HepG2 (cell line): Measurements from ENCODE around the gene ODAM. TPM values are rescaled to one million over a fixed set of nuclear protein-coding genes. Genes with fewer than 3 reads are reported as not detected.

Source experiments
- AGO1 ChIP-seq: fragments of 200-400 bp; formaldehyde crosslinking; IDR thresholded peaks from 2 replicates; pipeline ENCODE4 v1.6.1; 2017; ENCODE audit warnings: mild to moderate bottlenecking, low read depth, low read length, moderate library complexity; ENCODE audit not compliant: poor library complexity, severe bottlenecking
- AGO2 ChIP-seq: fragments of 200-400 bp; formaldehyde crosslinking; optimal IDR thresholded peaks from 2 replicates; pipeline ENCODE3; 2017; ENCODE audit warnings: mild to moderate bottlenecking, low read depth, low read length, moderate library complexity
- BCL6 ChIP-seq: IDR thresholded peaks from 2 replicates; pipeline ENCODE4 v1.6.1; 2016; ENCODE audit warnings: missing genetic modification reagents, missing compliant biosample characterization
- CEBPG ChIP-seq: IDR thresholded peaks from 2 replicates; pipeline ENCODE4 v1.6.1; 2016
- CREB1 ChIP-seq, 2 experiments: fragments of 450-650 bp in 1 of 2; IDR thresholded peaks; 2 replicates each; pipeline ENCODE4 v1.6.1; 2016 to 2017; ENCODE audit warnings: control low read depth in 1 of 2, mild to moderate bottlenecking in 1 of 2, missing compliant biosample characterization in 1 of 2, missing genetic modification characterization in 1 of 2
- ELF3 ChIP-seq: IDR thresholded peaks from 2 replicates; pipeline ENCODE4 v1.6.1; 2016; ENCODE audit warnings: missing genetic modification reagents, missing compliant biosample characterization
- EP300 ChIP-seq, 3 experiments: sonication (generic) in 1 of 3; formaldehyde crosslinking in 1 of 3; IDR thresholded peaks; 2 replicates each; pipeline versions ENCODE4 v1.5.1 to v1.6.1; 2011 to 2020; ENCODE audit warnings: low read depth in 2 of 3, low read length in 2 of 3, borderline replicate concordance in 1 of 3, improper control_type of control experiment in 1 of 3, mild to moderate bottlenecking in 1 of 3, missing genetic modification reagents in 1 of 3, moderate library complexity in 1 of 3
- FOXC1 ChIP-seq: sonication (generic); formaldehyde crosslinking; IDR thresholded peaks from 2 replicates; pipeline ENCODE4 v1.8.0; 2022; ENCODE audit warnings: mild to moderate bottlenecking, missing genetic modification reagents, borderline replicate concordance
- HCFC1 ChIP-seq: fragments of 150-350 bp; IDR thresholded peaks from 2 replicates; pipeline ENCODE4 v1.6.1; 2014; ENCODE audit warnings: low read depth, low read length
- HNRNPUL1 ChIP-seq: fragments of 200-400 bp; formaldehyde crosslinking; IDR thresholded peaks from 2 replicates; pipeline ENCODE4 v1.6.1; 2017; ENCODE audit warnings: low read depth, mild to moderate bottlenecking, low read length, moderate library complexity
- KLF11 ChIP-seq: IDR thresholded peaks from 2 replicates; pipeline ENCODE4 v1.6.1; 2016; ENCODE audit warnings: missing compliant biosample characterization
- MEF2D ChIP-seq: sonication (generic); formaldehyde crosslinking; IDR thresholded peaks from 2 replicates; pipeline ENCODE4 v1.5.1; 2020; ENCODE audit warnings: mild to moderate bottlenecking, missing genetic modification reagents
- SMAD3 ChIP-seq: sonication (generic); formaldehyde crosslinking; IDR thresholded peaks from 2 replicates; pipeline ENCODE4 v1.4.0; 2020; ENCODE audit warnings: missing genetic modification reagents
- SOX5 ChIP-seq: IDR thresholded peaks from 2 replicates; pipeline ENCODE4 v1.6.1; 2016; ENCODE audit warnings: borderline replicate concordance
- ZNF792 ChIP-seq: IDR thresholded peaks from 2 replicates; pipeline ENCODE4 v1.6.1; 2016
- ZSCAN21 ChIP-seq: sonication (generic); formaldehyde crosslinking; IDR thresholded peaks from 2 replicates; pipeline ENCODE4 v1.8.0; 2022; ENCODE audit warnings: mild to moderate bottlenecking, missing genetic modification reagents, moderate library complexity, borderline replicate concordance
- polyA plus RNA-seq, 8 experiments: library from polyadenylated mRNA; depleted of rRNA in 3 of 8; stranded (reverse) in 7 of 8; unstranded in 1 of 8; fragments of >200 nt; fragmentation: Illumina TruSeq in 4 of 8; extraction: Trizol in 4 of 8; gene quantifications; 2 replicates each; pipeline versions ENCODE4 v1.2.1 to v1.2.3, GENCODE V29; 2011 to 2016; ENCODE audit warnings: low read depth in 4 of 8, missing spikeins in 1 of 8, mixed read lengths in 1 of 8; ENCODE audit not compliant: insufficient read depth in 1 of 8
- total RNA-seq, 5 experiments: library from RNA; depleted of rRNA; stranded (reverse); fragments of >200 nt; fragmentation: Illumina TruSeq; extraction: Trizol; gene quantifications; 2 replicates each; pipeline ENCODE4 v1.2.3, GENCODE V29; 2016; ENCODE audit warnings: low read depth in 1 of 5
- TF ChIP-seq, protein P1 (sequence below): IDR thresholded peaks from 2 replicates; pipeline ENCODE4 v1.6.1; 2018; ENCODE audit warnings: missing genetic modification reagents
- TF ChIP-seq, protein P2 (sequence below): sonication (generic); formaldehyde crosslinking; IDR thresholded peaks from 2 replicates; pipeline ENCODE4 v1.4.0; 2020; ENCODE audit warnings: missing genetic modification reagents
- TF ChIP-seq, protein P3 (sequence below): sonication (generic); formaldehyde crosslinking; IDR thresholded peaks from 2 replicates; pipeline ENCODE4 v1.4.0; 2020; ENCODE audit warnings: missing genetic modification reagents, borderline replicate concordance
- TF ChIP-seq, protein P4 (sequence below): sonication (generic); formaldehyde crosslinking; IDR thresholded peaks from 2 replicates; pipeline ENCODE4 v1.8.0; 2022; ENCODE audit warnings: missing genetic modification reagents, mild to moderate bottlenecking, borderline replicate concordance
- TF ChIP-seq, protein P5 (sequence below): IDR thresholded peaks from 2 replicates; pipeline ENCODE4 v1.6.1; 2012; ENCODE audit warnings: inconsistent platforms
- TF ChIP-seq, protein P6 (sequence below): IDR thresholded peaks from 2 replicates; pipeline ENCODE4 v1.6.1; 2016
- TF ChIP-seq, protein P7 (sequence below): sonication (generic); formaldehyde crosslinking; IDR thresholded peaks from 2 replicates; pipeline ENCODE4 v1.8.1; 2023; ENCODE audit warnings: mild to moderate bottlenecking, moderate library complexity, missing genetic modification reagents

ODAM gene
- total and polyA plus RNA-seq, 2 of the 13 experiments (the other 11 are each of a cell fraction or from before 2014, with no cell fraction given): 94.6 to 115 TPM

DNA sequence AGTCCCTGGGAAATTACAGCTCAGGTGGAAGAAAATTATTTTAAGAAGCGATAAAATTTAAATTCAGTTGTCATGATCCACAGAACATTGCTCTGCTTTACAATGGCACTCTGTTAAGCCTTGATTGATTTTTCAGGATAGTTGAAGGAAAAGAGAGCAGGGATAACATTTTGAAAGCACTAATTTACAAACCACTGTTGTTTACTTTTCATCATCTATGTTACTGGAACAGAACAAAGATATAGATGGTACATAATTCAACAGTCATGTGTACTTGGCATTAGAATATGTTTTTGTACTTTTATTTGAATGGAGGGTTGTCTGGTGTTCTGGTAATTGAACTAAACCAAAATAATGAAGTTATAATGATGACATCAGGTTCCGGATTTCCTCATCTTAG is 2.6 kb upstream of the ODAM start (continued):
- TF ChIP-seq, protein P1, sequence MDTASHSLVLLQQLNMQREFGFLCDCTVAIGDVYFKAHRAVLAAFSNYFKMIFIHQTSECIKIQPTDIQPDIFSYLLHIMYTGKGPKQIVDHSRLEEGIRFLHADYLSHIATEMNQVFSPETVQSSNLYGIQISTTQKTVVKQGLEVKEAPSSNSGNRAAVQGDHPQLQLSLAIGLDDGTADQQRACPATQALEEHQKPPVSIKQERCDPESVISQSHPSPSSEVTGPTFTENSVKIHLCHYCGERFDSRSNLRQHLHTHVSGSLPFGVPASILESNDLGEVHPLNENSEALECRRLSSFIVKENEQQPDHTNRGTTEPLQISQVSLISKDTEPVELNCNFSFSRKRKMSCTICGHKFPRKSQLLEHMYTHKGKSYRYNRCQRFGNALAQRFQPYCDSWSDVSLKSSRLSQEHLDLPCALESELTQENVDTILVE (CRISPR knock-in tag): peak; percentile 33; the same call in 1 of the 2 replicates
- TF ChIP-seq HNRNPUL1 (no peak), CEBPG (0 out of 2 replicates have a peak, but pooled peaks have one; percentile 6), EP300 (IDR thresholded peaks at IDR 0.05; ENCODE audit: low read depth in 2 of 2, low read length in 2 of 2) (peak in 1 of 2 experiments; percentile 85; a peak in 2 of 4 replicates), EP300 (CRISPR knock-in tag; IDR thresholded peaks at IDR 0.05; ENCODE audit: borderline replicate concordance) (peak; percentile 86), HCFC1 (no peak), CREB1 (IDR thresholded peaks at IDR 0.05) (no peak), CREB1 (CRISPR knock-in tag; IDR thresholded peaks at IDR 0.05) (peak; percentile 58), KLF11 (no peak), MEF2D (CRISPR knock-in tag) (no peak), SMAD3 (CRISPR knock-in tag) (peak; percentile 76; the same call in 1 of the 2 replicates), FOXC1 (CRISPR knock-in tag) (no peak), BCL6 (CRISPR knock-in tag) (peak; percentile 73), AGO2 (no peak), ZSCAN21 (CRISPR knock-in tag) (no peak), ELF3 (peak; percentile 46; the same call in 1 of the 2 replicates), SOX5 (CRISPR knock-in tag) (peak; percentile 83; the same call in 1 of the 2 replicates), ZNF792 (no peak), AGO1 (no peak)
- TF ChIP-seq, protein P2, sequence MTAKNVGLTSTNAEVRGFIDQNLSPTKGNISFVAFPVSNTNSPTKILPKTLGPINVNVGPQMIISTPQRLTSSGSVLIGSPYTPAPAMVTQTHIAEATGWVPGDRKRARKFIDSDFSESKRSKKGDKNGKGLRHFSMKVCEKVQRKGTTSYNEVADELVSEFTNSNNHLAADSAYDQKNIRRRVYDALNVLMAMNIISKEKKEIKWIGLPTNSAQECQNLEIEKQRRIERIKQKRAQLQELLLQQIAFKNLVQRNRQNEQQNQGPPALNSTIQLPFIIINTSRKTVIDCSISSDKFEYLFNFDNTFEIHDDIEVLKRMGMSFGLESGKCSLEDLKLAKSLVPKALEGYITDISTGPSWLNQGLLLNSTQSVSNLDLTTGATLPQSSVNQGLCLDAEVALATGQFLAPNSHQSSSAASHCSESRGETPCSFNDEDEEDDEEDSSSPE (CRISPR knock-in tag): no peak
- TF ChIP-seq, protein P3, sequence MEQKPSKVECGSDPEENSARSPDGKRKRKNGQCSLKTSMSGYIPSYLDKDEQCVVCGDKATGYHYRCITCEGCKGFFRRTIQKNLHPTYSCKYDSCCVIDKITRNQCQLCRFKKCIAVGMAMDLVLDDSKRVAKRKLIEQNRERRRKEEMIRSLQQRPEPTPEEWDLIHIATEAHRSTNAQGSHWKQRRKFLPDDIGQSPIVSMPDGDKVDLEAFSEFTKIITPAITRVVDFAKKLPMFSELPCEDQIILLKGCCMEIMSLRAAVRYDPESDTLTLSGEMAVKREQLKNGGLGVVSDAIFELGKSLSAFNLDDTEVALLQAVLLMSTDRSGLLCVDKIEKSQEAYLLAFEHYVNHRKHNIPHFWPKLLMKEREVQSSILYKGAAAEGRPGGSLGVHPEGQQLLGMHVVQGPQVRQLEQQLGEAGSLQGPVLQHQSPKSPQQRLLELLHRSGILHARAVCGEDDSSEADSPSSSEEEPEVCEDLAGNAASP (CRISPR knock-in tag): peak; percentile 61; the same call in 1 of the 2 replicates
- TF ChIP-seq, protein P4, sequence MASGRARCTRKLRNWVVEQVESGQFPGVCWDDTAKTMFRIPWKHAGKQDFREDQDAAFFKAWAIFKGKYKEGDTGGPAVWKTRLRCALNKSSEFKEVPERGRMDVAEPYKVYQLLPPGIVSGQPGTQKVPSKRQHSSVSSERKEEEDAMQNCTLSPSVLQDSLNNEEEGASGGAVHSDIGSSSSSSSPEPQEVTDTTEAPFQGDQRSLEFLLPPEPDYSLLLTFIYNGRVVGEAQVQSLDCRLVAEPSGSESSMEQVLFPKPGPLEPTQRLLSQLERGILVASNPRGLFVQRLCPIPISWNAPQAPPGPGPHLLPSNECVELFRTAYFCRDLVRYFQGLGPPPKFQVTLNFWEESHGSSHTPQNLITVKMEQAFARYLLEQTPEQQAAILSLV (CRISPR knock-in tag): no peak
- TF ChIP-seq, protein P5, sequence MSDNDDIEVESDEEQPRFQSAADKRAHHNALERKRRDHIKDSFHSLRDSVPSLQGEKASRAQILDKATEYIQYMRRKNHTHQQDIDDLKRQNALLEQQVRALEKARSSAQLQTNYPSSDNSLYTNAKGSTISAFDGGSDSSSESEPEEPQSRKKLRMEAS: no peak
- TF ChIP-seq, protein P6, sequence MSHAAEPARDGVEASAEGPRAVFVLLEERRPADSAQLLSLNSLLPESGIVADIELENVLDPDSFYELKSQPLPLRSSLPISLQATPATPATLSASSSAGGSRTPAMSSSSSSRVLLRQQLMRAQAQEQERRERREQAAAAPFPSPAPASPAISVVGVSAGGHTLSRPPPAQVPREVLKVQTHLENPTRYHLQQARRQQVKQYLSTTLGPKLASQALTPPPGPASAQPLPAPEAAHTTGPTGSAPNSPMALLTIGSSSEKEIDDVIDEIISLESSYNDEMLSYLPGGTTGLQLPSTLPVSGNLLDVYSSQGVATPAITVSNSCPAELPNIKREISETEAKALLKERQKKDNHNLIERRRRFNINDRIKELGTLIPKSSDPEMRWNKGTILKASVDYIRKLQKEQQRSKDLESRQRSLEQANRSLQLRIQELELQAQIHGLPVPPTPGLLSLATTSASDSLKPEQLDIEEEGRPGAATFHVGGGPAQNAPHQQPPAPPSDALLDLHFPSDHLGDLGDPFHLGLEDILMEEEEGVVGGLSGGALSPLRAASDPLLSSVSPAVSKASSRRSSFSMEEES (CRISPR knock-in tag): peak; percentile 68; the same call in 1 of the 2 replicates
- TF ChIP-seq, protein P7, sequence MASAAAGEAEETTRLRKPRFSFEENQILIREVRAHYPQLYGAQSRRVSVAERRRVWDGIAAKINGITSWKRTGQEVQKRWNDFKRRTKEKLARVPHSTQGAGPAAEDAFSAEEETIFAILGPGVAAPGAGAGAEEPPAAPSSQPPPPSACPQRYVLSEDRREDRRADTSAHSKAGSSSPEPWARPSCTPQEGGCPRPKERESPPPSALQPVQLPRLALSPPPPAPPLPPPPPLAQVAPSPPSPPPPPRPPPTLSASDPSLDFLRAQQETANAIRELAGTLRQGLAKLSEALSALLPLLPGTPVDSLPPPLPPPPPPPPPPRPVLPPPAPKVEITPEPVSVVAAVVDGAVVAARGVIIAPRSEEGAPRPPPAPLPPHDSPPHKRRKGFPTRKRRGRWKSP: no peak; the same call in 1 of the 2 replicates
